SW 1271 (cell line): ENCODE data around the gene NFE2L2.
A peak's percentile ranks its signal among the peaks of the same experiment; 100 is the strongest.
"Not testable (repeated sequence)": the region's sequence is repeated elsewhere in the genome, so short reads cannot be mapped to it uniquely, and the experiment has no call there.

Experiments
- DNase-seq, 2 experiments: peaks; one replicate each; lab custom pipeline; 2025; lab: John Stamatoyannopoulos, UW

NFE2L2 gene

GRCh38 chr2:177264693-177265587 is at the start of gene NFE2L2:
Gene NFE2L2, minus strand, starts transcription at chr2:177264727. Its CDS starts 151 bp downstream, at chr2:177264576.
- DNase-seq, result peak; percentile 53 to 77

- no peak for DNase-seq
These were observed 49.7 kb upstream of the NFE2L2 start for GRCh38 chr2:177314194-177314593.

- no peak for DNase-seq
These were observed 48.7 kb upstream of the NFE2L2 start for GRCh38 chr2:177313162-177313781.

- no peak for DNase-seq
These were observed 48.0 kb upstream of the NFE2L2 start for GRCh38 chr2:177312562-177312961.

- not testable (repeated sequence) for DNase-seq
These were observed 45.3 kb upstream of the NFE2L2 start for GRCh38 chr2:177309672-177310309.

- DNase-seq, result no peak
These were observed 42.0 kb upstream of the NFE2L2 start for GRCh38 chr2:177306550-177306949.

- no peak for DNase-seq
These were observed 39.4 kb upstream of the NFE2L2 start for GRCh38 chr2:177303939-177304338.

- DNase-seq, result no peak
These were observed 38.0 kb upstream of the NFE2L2 start for GRCh38 chr2:177302552-177302951.

- no peak for DNase-seq
These were observed 33.7 kb upstream of the NFE2L2 start for GRCh38 chr2:177298191-177298590.

GRCh38 chr2:177296040-177296439 is 31.5 kb upstream of the NFE2L2 start:
- DNase-seq, result peak in 1 of 2 experiments; percentile 38

- DNase-seq, result no peak
These were observed 31.0 kb upstream of the NFE2L2 start for GRCh38 chr2:177295484-177295883.

- DNase-seq, result no peak
These were observed 27.2 kb upstream of the NFE2L2 start for GRCh38 chr2:177291701-177292100.

GRCh38 chr2:177289824-177290628 is 25.5 kb upstream of the NFE2L2 start:
- no peak for DNase-seq

GRCh38 chr2:177287814-177288213 is 23.3 kb upstream of the NFE2L2 start:
- DNase-seq, result no peak

- no peak for DNase-seq
These were observed 21.6 kb upstream of the NFE2L2 start for GRCh38 chr2:177285892-177286715.

GRCh38 chr2:177284531-177284930 is 20.0 kb upstream of the NFE2L2 start:
- no peak for DNase-seq

GRCh38 chr2:177283906-177284305 is 19.4 kb upstream of the NFE2L2 start:
- DNase-seq, result no peak

GRCh38 chr2:177282787-177283572 is 18.5 kb upstream of the NFE2L2 start:
- DNase-seq, result no peak

- DNase-seq, result no peak
These were observed 17.7 kb upstream of the NFE2L2 start for GRCh38 chr2:177282181-177282641.
